Measurements from ENCODE around the gene GNG4. TPM values are rescaled to one million over a fixed set of nuclear protein-coding genes. Genes with fewer than 3 reads are reported as not detected.

Gene GNG4
- total and polyA plus RNA-seq, 9 of the 15 experiments (the other 6 are each of a cell fraction or from before 2014, with no cell fraction given): 0.06 to 0.58 (median 0.08) TPM; not detected in 4

DNA sequence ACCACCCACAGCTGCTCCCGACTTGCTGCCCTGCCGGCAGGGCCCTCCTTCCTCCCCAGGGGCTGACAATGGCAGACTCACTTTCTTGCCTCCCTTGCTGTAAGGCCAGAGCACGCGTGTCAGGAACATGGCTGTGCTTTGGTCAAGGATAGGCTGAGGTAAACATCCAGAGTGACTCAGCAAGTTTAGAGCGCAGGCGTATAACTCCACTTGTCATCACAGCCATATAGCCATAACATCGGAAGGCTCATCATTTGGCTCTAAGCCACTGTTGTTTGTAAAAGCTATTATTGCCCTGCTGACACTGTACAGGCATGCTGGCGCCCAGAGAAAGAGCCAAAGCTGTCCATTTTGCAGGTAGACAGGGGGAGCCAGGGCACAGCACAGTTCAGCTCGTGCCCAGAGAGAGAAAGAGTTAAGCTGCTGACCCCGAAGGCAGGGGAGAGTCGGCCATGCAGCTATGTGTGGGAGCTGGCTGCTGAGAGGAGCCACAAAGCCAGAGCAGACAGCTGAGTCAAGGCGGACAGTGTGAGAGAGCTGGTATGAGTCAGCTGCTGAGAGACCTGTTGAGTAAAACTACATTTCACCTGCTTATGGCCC, 60.6 kb downstream of the GNG4 start (continued):
- TF ChIP-seq ESRRB (CRISPR knock-in tag; IDR thresholded peaks at IDR 0.05; ENCODE audit: borderline replicate concordance) (peak; percentile 71; the same call in 1 of the 2 replicates), CBX3 (IDR thresholded peaks at IDR 0.05; ENCODE audit: borderline replicate concordance in 1 of 2, low read length in 2 of 2) (peak in 1 of 2 experiments; percentile 74; a peak in 1 of 3 replicates), MAFK (IDR thresholded peaks at IDR 0.05; ENCODE audit: low read length) (peak; percentile 88), NR4A1 (CRISPR knock-in tag; IDR thresholded peaks at IDR 0.05) (peak; percentile 98), NR4A1 (tag; IDR thresholded peaks at IDR 0.05) (peak; percentile 100), EWSR1 (IDR thresholded peaks at IDR 0.05; ENCODE audit: borderline replicate concordance, low read depth, partially characterized antibody) (no peak)
- TF ChIP-seq, protein P1, sequence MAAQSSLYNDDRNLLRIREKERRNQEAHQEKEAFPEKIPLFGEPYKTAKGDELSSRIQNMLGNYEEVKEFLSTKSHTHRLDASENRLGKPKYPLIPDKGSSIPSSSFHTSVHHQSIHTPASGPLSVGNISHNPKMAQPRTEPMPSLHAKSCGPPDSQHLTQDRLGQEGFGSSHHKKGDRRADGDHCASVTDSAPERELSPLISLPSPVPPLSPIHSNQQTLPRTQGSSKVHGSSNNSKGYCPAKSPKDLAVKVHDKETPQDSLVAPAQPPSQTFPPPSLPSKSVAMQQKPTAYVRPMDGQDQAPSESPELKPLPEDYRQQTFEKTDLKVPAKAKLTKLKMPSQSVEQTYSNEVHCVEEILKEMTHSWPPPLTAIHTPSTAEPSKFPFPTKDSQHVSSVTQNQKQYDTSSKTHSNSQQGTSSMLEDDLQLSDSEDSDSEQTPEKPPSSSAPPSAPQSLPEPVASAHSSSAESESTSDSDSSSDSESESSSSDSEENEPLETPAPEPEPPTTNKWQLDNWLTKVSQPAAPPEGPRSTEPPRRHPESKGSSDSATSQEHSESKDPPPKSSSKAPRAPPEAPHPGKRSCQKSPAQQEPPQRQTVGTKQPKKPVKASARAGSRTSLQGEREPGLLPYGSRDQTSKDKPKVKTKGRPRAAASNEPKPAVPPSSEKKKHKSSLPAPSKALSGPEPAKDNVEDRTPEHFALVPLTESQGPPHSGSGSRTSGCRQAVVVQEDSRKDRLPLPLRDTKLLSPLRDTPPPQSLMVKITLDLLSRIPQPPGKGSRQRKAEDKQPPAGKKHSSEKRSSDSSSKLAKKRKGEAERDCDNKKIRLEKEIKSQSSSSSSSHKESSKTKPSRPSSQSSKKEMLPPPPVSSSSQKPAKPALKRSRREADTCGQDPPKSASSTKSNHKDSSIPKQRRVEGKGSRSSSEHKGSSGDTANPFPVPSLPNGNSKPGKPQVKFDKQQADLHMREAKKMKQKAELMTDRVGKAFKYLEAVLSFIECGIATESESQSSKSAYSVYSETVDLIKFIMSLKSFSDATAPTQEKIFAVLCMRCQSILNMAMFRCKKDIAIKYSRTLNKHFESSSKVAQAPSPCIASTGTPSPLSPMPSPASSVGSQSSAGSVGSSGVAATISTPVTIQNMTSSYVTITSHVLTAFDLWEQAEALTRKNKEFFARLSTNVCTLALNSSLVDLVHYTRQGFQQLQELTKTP (IDR thresholded peaks at IDR 0.05; ENCODE audit: low read depth in 1 of 2, partially characterized antibody in 2 of 2): no peak
- TF ChIP-seq, protein P2, sequence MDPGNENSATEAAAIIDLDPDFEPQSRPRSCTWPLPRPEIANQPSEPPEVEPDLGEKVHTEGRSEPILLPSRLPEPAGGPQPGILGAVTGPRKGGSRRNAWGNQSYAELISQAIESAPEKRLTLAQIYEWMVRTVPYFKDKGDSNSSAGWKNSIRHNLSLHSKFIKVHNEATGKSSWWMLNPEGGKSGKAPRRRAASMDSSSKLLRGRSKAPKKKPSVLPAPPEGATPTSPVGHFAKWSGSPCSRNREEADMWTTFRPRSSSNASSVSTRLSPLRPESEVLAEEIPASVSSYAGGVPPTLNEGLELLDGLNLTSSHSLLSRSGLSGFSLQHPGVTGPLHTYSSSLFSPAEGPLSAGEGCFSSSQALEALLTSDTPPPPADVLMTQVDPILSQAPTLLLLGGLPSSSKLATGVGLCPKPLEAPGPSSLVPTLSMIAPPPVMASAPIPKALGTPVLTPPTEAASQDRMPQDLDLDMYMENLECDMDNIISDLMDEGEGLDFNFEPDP (CRISPR knock-in tag; IDR thresholded peaks at IDR 0.05): peak; percentile 97
- TF ChIP-seq, protein P3, sequence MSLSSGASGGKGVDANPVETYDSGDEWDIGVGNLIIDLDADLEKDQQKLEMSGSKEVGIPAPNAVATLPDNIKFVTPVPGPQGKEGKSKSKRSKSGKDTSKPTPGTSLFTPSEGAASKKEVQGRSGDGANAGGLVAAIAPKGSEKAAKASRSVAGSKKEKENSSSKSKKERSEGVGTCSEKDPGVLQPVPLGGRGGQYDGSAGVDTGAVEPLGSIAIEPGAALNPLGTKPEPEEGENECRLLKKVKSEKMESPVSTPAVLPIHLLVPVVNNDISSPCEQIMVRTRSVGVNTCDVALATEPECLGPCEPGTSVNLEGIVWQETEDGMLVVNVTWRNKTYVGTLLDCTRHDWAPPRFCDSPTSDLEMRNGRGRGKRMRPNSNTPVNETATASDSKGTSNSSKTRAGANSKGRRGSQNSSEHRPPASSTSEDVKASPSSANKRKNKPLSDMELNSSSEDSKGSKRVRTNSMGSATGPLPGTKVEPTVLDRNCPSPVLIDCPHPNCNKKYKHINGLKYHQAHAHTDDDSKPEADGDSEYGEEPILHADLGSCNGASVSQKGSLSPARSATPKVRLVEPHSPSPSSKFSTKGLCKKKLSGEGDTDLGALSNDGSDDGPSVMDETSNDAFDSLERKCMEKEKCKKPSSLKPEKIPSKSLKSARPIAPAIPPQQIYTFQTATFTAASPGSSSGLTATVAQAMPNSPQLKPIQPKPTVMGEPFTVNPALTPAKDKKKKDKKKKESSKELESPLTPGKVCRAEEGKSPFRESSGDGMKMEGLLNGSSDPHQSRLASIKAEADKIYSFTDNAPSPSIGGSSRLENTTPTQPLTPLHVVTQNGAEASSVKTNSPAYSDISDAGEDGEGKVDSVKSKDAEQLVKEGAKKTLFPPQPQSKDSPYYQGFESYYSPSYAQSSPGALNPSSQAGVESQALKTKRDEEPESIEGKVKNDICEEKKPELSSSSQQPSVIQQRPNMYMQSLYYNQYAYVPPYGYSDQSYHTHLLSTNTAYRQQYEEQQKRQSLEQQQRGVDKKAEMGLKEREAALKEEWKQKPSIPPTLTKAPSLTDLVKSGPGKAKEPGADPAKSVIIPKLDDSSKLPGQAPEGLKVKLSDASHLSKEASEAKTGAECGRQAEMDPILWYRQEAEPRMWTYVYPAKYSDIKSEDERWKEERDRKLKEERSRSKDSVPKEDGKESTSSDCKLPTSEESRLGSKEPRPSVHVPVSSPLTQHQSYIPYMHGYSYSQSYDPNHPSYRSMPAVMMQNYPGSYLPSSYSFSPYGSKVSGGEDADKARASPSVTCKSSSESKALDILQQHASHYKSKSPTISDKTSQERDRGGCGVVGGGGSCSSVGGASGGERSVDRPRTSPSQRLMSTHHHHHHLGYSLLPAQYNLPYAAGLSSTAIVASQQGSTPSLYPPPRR (CRISPR knock-in tag; IDR thresholded peaks at IDR 0.05; ENCODE audit: borderline replicate concordance): no peak
- TF ChIP-seq, protein P4, sequence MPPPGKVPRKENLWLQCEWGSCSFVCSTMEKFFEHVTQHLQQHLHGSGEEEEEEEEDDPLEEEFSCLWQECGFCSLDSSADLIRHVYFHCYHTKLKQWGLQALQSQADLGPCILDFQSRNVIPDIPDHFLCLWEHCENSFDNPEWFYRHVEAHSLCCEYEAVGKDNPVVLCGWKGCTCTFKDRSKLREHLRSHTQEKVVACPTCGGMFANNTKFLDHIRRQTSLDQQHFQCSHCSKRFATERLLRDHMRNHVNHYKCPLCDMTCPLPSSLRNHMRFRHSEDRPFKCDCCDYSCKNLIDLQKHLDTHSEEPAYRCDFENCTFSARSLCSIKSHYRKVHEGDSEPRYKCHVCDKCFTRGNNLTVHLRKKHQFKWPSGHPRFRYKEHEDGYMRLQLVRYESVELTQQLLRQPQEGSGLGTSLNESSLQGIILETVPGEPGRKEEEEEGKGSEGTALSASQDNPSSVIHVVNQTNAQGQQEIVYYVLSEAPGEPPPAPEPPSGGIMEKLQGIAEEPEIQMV (tag; conservative IDR thresholded peaks at IDR 0.05; ENCODE audit: low read depth): peak; percentile 88

Data from K562 (cell line).